ENCODE measurements around the gene PLCB2.

PLCB2 gene

GRCh38 chr15:40290918-40291574, 16.7 kb downstream of the PLCB2 start (continued):
- TF ChIP-seq, protein P1, sequence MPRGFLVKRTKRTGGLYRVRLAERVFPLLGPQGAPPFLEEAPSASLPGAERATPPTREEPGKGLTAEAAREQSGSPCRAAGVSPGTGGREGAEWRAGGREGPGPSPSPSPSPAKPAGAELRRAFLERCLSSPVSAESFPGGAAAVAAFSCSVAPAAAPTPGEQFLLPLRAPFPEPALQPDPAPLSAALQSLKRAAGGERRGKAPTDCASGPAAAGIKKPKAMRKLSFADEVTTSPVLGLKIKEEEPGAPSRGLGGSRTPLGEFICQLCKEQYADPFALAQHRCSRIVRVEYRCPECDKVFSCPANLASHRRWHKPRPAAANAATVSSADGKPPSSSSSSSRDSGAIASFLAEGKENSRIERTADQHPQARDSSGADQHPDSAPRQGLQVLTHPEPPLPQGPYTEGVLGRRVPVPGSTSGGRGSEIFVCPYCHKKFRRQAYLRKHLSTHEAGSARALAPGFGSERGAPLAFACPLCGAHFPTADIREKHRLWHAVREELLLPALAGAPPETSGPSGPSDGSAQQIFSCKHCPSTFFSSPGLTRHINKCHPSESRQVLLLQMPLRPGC (tag by site-specific recombination; IDR thresholded peaks at IDR 0.05): no peak
- TF ChIP-seq ZNF155 (tag by site-specific recombination; IDR thresholded peaks at IDR 0.05): no peak
- TF ChIP-seq ZNF354C (tag by site-specific recombination; IDR thresholded peaks at IDR 0.05; ENCODE audit: borderline replicate concordance, low read depth): no peak
- no peak for TF ChIP-seq ZNF610 (tag by site-specific recombination; IDR thresholded peaks at IDR 0.05; ENCODE audit: borderline replicate concordance)
- no peak for TF ChIP-seq MEIS1 (CRISPR knock-in tag; IDR thresholded peaks at IDR 0.05; ENCODE audit: borderline replicate concordance)
- TF ChIP-seq CTCF (tag by site-specific recombination; IDR thresholded peaks at IDR 0.05): no peak
- no peak for TF ChIP-seq ZBTB49 (tag by site-specific recombination; IDR thresholded peaks at IDR 0.05; ENCODE audit: low read depth)
- no peak for TF ChIP-seq ZSCAN30 (tag by site-specific recombination; IDR thresholded peaks at IDR 0.05)
- no peak for TF ChIP-seq SALL2 (tag by site-specific recombination; IDR thresholded peaks at IDR 0.05; ENCODE audit: borderline replicate concordance)
- no peak for TF ChIP-seq ZNF530 (tag by site-specific recombination; IDR thresholded peaks at IDR 0.05; ENCODE audit: low read depth)
- no peak for TF ChIP-seq ZNF621 (tag by site-specific recombination; IDR thresholded peaks at IDR 0.05)
- TF ChIP-seq ZNF416 (tag by site-specific recombination; IDR thresholded peaks at IDR 0.05): no peak
- TF ChIP-seq, protein P2, sequence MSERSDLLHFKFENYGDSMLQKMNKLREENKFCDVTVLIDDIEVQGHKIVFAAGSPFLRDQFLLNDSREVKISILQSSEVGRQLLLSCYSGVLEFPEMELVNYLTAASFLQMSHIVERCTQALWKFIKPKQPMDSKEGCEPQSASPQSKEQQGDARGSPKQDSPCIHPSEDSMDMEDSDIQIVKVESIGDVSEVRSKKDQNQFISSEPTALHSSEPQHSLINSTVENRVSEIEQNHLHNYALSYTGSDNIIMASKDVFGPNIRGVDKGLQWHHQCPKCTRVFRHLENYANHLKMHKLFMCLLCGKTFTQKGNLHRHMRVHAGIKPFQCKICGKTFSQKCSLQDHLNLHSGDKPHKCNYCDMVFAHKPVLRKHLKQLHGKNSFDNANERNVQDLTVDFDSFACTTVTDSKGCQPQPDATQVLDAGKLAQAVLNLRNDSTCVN (tag by site-specific recombination; optimal IDR thresholded peaks at IDR 0.05): peak; percentile 51
- TF ChIP-seq, protein P3, sequence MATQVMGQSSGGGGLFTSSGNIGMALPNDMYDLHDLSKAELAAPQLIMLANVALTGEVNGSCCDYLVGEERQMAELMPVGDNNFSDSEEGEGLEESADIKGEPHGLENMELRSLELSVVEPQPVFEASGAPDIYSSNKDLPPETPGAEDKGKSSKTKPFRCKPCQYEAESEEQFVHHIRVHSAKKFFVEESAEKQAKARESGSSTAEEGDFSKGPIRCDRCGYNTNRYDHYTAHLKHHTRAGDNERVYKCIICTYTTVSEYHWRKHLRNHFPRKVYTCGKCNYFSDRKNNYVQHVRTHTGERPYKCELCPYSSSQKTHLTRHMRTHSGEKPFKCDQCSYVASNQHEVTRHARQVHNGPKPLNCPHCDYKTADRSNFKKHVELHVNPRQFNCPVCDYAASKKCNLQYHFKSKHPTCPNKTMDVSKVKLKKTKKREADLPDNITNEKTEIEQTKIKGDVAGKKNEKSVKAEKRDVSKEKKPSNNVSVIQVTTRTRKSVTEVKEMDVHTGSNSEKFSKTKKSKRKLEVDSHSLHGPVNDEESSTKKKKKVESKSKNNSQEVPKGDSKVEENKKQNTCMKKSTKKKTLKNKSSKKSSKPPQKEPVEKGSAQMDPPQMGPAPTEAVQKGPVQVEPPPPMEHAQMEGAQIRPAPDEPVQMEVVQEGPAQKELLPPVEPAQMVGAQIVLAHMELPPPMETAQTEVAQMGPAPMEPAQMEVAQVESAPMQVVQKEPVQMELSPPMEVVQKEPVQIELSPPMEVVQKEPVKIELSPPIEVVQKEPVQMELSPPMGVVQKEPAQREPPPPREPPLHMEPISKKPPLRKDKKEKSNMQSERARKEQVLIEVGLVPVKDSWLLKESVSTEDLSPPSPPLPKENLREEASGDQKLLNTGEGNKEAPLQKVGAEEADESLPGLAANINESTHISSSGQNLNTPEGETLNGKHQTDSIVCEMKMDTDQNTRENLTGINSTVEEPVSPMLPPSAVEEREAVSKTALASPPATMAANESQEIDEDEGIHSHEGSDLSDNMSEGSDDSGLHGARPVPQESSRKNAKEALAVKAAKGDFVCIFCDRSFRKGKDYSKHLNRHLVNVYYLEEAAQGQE (tag by site-specific recombination; IDR thresholded peaks at IDR 0.05): no peak
- no peak for TF ChIP-seq ZNF175 (tag by site-specific recombination; IDR thresholded peaks at IDR 0.05)
- TF ChIP-seq ZBTB48 (tag by site-specific recombination; IDR thresholded peaks at IDR 0.05): no peak
- TF ChIP-seq ZNF623 (tag by site-specific recombination; IDR thresholded peaks at IDR 0.05): no peak
- peak; percentile 80 for TF ChIP-seq ZBTB6 (tag by site-specific recombination; IDR thresholded peaks at IDR 0.05)
- TF ChIP-seq ZNF24 (tag by site-specific recombination; IDR thresholded peaks at IDR 0.05): no peak
- TF ChIP-seq HOXA7 (CRISPR knock-in tag; IDR thresholded peaks at IDR 0.05; ENCODE audit: borderline replicate concordance): no peak
- no peak for TF ChIP-seq ZNF202 (tag by site-specific recombination; IDR thresholded peaks at IDR 0.05; ENCODE audit: borderline replicate concordance)
- TF ChIP-seq ZNF48 (tag by site-specific recombination; IDR thresholded peaks at IDR 0.05): no peak
- TF ChIP-seq ZNF660 (tag by site-specific recombination; IDR thresholded peaks at IDR 0.05): no peak
- no peak for TF ChIP-seq ZNF423 (tag by site-specific recombination; IDR thresholded peaks at IDR 0.05)
- TF ChIP-seq ZNF785 (tag by site-specific recombination; IDR thresholded peaks at IDR 0.05): no peak
- TF ChIP-seq, protein P4, sequence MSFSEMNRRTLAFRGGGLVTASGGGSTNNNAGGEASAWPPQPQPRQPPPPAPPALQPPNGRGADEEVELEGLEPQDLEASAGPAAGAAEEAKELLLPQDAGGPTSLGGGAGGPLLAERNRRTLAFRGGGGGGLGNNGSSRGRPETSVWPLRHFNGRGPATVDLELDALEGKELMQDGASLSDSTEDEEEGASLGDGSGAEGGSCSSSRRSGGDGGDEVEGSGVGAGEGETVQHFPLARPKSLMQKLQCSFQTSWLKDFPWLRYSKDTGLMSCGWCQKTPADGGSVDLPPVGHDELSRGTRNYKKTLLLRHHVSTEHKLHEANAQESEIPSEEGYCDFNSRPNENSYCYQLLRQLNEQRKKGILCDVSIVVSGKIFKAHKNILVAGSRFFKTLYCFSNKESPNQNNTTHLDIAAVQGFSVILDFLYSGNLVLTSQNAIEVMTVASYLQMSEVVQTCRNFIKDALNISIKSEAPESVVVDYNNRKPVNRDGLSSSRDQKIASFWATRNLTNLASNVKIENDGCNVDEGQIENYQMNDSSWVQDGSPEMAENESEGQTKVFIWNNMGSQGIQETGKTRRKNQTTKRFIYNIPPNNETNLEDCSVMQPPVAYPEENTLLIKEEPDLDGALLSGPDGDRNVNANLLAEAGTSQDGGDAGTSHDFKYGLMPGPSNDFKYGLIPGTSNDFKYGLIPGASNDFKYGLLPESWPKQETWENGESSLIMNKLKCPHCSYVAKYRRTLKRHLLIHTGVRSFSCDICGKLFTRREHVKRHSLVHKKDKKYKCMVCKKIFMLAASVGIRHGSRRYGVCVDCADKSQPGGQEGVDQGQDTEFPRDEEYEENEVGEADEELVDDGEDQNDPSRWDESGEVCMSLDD (tag by site-specific recombination; IDR thresholded peaks at IDR 0.05): no peak
